Measurements from ENCODE around the gene TMEM267. TPM values are rescaled to one million over a fixed set of nuclear protein-coding genes. Genes with fewer than 3 reads are reported as not detected.
"Not testable (repeated sequence)": the region's sequence is repeated elsewhere in the genome, so short reads cannot be mapped to it uniquely, and the experiment has no call there.

The TMEM267 gene
- 16.3 and 23.1 TPM in 2 replicates for total RNA-seq (2014; rRNA removed; shearing (Covaris generic); ENCODE audit: low replicate concordance)

GRCh38 chr5:43483298-43484105 is at the start of gene TMEM267:
Gene TMEM267 (minus strand): TSS chr5:43483865. CDS start chr5:43453969, 29,896 bp downstream.
- peak; percentile 89 for DNase-seq (ENCODE audit: low read depth)
- in situ Hi-C loops (cut with HindIII; ENCODE audit: low pct_unique_long_range_greater_than_20kb, low sequenced_read_pairs), result no loop called here

- in situ Hi-C loops (cut with HindIII; ENCODE audit: low pct_unique_long_range_greater_than_20kb, low sequenced_read_pairs), result no loop called here
- no peak for DNase-seq (ENCODE audit: low read depth)
Measured at GRCh38 chr5:43530648-43531047, 47.0 kb upstream of the TMEM267 start.

- in situ Hi-C loops (cut with HindIII; ENCODE audit: low pct_unique_long_range_greater_than_20kb, low sequenced_read_pairs), result no loop called here
Measured at GRCh38 chr5:43523662-43524072, 40.0 kb upstream of the TMEM267 start.

GRCh38 chr5:43520615-43521014 is 37.0 kb upstream of the TMEM267 start:
- DNase-seq (ENCODE audit: low read depth), result no peak

More at GRCh38 chr5:43523662-43524072, 40.0 kb upstream of the TMEM267 start:
- DNase-seq (ENCODE audit: low read depth), result no peak

GRCh38 chr5:43515678-43516048 is 32.0 kb upstream of the TMEM267 start:
- in situ Hi-C loops (cut with HindIII; ENCODE audit: low pct_unique_long_range_greater_than_20kb, low sequenced_read_pairs), result no loop called here
- no peak for DNase-seq (ENCODE audit: low read depth)

More at GRCh38 chr5:43520615-43521014, 37.0 kb upstream of the TMEM267 start:
- in situ Hi-C loops (cut with HindIII; ENCODE audit: low pct_unique_long_range_greater_than_20kb, low sequenced_read_pairs), result no loop called here

DNA sequence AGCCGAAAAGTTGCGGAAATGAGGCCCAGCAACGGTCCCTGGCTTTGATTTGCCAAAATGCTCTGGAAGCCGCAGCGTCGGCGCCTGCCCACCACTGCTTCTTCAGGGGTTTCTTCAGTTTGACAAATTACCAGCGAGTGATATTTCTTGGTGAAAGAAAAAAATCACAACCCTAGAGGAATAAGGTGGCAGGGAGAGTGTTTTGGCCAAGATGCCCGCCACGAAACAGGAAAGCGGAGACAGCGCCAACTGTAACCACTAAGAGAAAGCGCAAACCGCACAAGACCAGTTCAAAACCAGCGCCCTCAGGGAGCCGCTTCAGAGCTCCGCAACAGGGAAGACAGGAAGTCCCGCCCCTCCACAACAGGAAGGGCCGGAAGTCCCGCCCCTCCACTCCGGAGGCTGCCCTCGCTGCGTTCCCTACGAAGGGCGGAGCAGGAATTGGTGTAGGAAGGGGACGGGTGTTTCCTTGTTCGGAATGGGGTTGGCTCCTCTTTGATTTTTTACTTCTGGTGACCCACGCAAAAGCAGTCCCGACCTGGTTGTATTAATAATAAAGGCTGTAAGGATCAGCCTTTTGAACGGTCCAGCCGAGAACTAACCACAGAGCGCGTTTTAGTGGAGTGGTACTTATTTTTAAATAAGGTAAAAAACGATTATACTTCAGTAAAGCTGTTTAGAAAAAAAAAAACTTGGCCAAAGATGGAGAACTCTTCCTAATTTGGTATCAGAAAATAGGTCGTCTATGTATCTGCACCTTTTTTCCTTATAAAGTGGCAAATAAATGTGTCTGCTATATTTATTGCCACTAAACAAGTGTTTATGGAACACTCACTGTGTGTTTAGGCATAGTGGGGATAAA is 31.4 kb upstream of the TMEM267 start, which contains the start of gene C5orf34:
C5orf34 (minus strand) TSS at position 333 of the 862 bp plus-strand sequence. CDS start 5,809 bp downstream, outside the sequence.
- in situ Hi-C loops (cut with HindIII; ENCODE audit: low pct_unique_long_range_greater_than_20kb, low sequenced_read_pairs), result no loop called here
- peak; percentile 94 for DNase-seq (ENCODE audit: low read depth)

GRCh38 chr5:43514471-43514815 is 30.8 kb upstream of the TMEM267 start:
- DNase-seq (ENCODE audit: low read depth), result no peak
- in situ Hi-C loops (cut with HindIII; ENCODE audit: low pct_unique_long_range_greater_than_20kb, low sequenced_read_pairs), result no loop called here

- no peak for DNase-seq (ENCODE audit: low read depth)
- in situ Hi-C loops (cut with HindIII; ENCODE audit: low pct_unique_long_range_greater_than_20kb, low sequenced_read_pairs), result no loop called here
Measured at GRCh38 chr5:43514025-43514424, 30.4 kb upstream of the TMEM267 start.

DNA sequence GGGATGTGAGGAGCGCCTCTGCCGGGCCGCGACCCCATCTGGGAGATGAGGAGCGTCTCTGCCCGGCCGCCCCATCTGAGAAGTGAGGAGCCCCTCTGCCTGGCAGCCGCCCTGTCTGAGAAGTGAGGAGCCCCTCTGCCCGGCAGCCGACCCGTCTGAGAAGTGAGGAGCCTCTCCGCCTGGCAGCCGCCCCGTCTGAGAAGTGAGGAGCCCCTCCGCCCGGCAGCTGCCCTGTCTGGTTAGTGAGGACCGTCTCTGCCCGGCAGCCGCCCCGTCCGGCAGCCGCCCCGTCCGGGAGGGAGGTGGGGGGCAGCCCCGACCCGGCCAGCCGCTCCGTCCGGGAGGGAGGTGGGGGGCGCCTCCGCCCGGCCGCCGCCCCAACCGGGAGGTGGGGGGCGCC is 27.4 kb upstream of the TMEM267 start:
- DNase-seq (ENCODE audit: low read depth); in situ Hi-C loops (cut with HindIII; ENCODE audit: low pct_unique_long_range_greater_than_20kb, low sequenced_read_pairs): not testable (repeated sequence)

DNA sequence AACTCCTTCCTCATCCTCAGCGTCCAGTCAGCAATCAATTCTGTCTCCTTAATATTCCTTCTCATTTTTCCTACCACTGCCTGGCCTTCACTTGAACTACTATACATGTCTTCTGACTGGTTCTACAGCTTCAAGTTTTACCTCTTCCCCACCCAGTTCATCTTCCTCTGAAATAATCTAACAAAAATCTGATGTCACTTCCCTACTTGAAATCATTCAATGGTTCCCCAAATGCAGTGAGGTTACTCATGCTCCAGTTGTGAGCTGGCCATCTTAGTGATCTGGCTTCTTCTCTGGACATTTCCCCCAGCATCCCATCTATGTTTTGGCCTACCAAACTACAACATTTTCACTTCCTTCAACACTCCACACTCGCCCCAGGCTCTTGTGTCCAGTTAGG is 14.9 kb upstream of the TMEM267 start:
- DNase-seq (ENCODE audit: low read depth), result no peak
- in situ Hi-C loops (cut with HindIII; ENCODE audit: low pct_unique_long_range_greater_than_20kb, low sequenced_read_pairs), result no loop called here

DNA sequence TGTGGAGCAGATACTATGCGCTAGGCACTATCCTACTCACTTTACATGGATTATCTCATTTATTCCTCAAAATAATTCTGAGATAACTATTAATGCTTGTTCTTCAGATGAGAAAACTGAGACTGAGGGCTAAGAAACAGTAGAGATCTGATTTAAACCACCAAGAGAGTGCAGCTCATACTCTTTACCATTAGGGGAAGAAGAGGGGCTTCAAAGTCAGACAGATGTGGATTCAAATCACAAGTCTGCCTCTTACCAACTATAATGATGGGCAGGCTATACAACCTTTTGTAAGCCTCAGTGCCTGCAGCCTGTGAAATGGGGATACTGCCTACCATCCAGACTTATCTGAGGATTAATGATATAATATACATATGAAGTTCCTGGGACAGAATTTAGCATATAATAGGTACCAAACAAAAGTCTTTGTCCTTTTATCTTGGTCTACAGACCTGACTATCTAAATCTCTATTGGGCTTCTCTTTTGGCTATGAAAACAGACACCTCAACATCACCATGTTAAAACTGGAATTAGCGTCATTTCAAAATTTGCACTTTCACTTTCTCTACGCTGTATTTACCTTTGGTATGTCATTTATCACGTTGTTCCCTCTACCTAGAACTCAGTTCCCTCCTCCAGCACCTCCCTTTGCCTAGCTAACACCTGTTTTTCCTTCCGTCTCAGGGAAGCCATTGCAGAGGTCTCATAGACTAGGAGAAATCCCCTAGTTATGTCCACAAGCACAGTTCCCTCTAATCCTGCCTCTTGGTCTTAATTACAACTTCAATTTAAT is 13.8 kb upstream of the TMEM267 start:
- no peak for DNase-seq (ENCODE audit: low read depth)
- in situ Hi-C loops (cut with HindIII; ENCODE audit: low pct_unique_long_range_greater_than_20kb, low sequenced_read_pairs), result no loop called here

- in situ Hi-C loops (cut with HindIII; ENCODE audit: low pct_unique_long_range_greater_than_20kb, low sequenced_read_pairs), result no loop called here
- DNase-seq (ENCODE audit: low read depth), result no peak
Measured at GRCh38 chr5:43491326-43491725, 7.7 kb upstream of the TMEM267 start.

DNA sequence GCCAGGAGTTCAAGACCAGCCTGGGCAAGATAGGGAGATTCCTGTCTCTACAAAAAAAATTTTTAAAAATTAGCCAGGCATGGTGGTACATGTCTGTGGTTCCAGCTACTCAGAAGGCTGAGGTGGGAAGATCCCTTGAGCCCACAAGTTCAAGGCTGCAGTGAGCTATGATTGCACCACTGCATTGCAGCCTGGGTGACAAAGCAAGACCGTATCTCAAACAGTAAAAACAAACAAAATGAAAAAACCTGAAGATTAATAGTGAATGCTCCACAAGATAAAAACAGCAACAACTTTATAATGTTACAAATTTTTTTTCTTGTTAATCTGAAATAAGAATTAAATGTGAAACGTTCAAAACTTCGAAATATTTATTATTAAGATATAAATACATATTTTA is 2.7 kb upstream of the TMEM267 start:
- no peak for DNase-seq (ENCODE audit: low read depth)
- in situ Hi-C loops (cut with HindIII; ENCODE audit: low pct_unique_long_range_greater_than_20kb, low sequenced_read_pairs), result no loop called here

- in situ Hi-C loops (cut with HindIII; ENCODE audit: low pct_unique_long_range_greater_than_20kb, low sequenced_read_pairs), result no loop called here
- DNase-seq (ENCODE audit: low read depth), result peak; percentile 38
Measured at GRCh38 chr5:43485406-43485805, 1.7 kb upstream of the TMEM267 start.

GRCh38 chr5:43484106-43484849 is 613 bp upstream of the TMEM267 start:
- in situ Hi-C loops (cut with HindIII; ENCODE audit: low pct_unique_long_range_greater_than_20kb, low sequenced_read_pairs), result no loop called here
- peak; percentile 88 for DNase-seq (ENCODE audit: low read depth)

DNA sequence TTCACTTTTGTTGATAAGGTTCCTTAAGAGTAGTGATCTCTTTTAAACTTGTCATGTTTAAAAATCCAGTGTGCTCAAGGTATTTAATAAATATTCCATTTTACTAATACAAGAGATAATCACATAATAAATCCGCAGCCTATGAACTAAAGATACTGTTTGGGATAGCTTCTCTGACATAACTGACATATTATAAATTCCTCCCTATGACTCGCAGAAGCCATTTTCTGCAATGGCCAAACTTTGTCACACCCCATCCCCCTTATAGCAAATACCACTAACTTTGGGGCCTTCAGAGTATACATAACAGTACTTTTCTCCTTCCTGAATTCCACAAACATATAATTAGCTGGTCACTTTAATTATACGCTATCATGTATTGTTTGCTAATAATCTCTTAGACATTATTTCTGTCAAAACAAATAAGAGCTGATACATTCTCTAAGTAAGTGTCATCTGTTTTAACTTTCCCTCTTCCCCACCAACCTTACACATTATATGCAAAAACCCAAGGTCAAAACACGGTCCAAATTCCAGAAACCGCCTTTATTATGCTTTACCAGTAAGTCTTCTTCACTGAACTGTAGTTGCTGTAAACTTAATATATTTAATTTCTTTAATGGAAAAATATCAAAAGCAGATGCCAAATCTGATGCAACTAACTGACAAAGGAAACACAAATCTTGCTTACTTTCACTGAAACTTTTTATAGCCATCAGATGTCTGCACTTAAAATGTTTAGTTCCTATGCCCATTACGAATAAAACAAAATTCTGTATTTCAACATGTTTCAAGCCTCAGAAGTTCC is 971 bp downstream of the TMEM267 start:
- in situ Hi-C loops (cut with HindIII; ENCODE audit: low pct_unique_long_range_greater_than_20kb, low sequenced_read_pairs), result no loop called here
- no peak for DNase-seq (ENCODE audit: low read depth)
